Left lung (tissue), 10 donors: Measurements from ENCODE around the gene OR6K2. TPM values are rescaled to one million over a fixed set of nuclear protein-coding genes. Genes with fewer than 3 reads are reported as not detected.

Experiments
- ATAC-seq: fragments of 200-7000 bp; cut with Tn5 transposase; one replicate; pipeline ENCODE4 v1.9.1; 2020; ENCODE audit warnings: moderate library complexity
- DNase-seq, 4 donors: peaks; one replicate each; pipeline ENCODE4 v3.0.0-alpha.2; 2013 to 2020
- H3K27ac ChIP-seq, 2 donors: fragments of 200-600 bp; sonication (generic) in 1 of 2; one replicate each; pipeline versions ENCODE4 v1.5.0 to v1.8.0; 2020 to 2021
- H3K27me3 ChIP-seq, 2 donors: fragments of 200-600 bp; sonication (generic) in 1 of 2; one replicate each; pipeline versions ENCODE4 v1.5.0 to v1.8.0; 2020 to 2021
- H3K36me3 ChIP-seq, 2 donors: fragments of 200-600 bp; sonication (generic) in 1 of 2; one replicate each; pipeline versions ENCODE4 v1.5.0 to v1.8.0; 2020 to 2021
- H3K4me1 ChIP-seq, 2 donors: fragments of 200-600 bp; one replicate each; pipeline ENCODE4 v1.8.0; 2021
- H3K4me3 ChIP-seq, 2 donors: fragments of 200-600 bp; sonication (generic) in 1 of 2; one replicate each; pipeline versions ENCODE4 v1.5.0 to v1.8.0; 2020 to 2021; ENCODE audit warnings: mild to moderate bottlenecking in 1 of 2
- H3K9me3 ChIP-seq, 2 donors: fragments of 200-600 bp; sonication (generic) in 1 of 2; one replicate each; pipeline versions ENCODE4 v1.5.0 to v1.8.0; 2020 to 2021
- intact Hi-C, 2 donors: fragments of 100-400 bp; cut with DNase I; formaldehyde crosslinking; loops; one replicate each; pipeline versions ENCODE4 v1.11.2 to v1.14.2; 2022
- polyA plus RNA-seq, 6 donors: library from polyadenylated mRNA; unstranded; fragments of 120-200 nt; gene quantifications; one replicate each; pipeline ENCODE4 v1.2.1, GENCODE V29; 2013; ENCODE audit not compliant: insufficient read length in 6 of 6
- total RNA-seq, 2 donors: library from RNA; stranded (reverse); fragmentation: NEBNext Ultra II Directional; extraction: Animal tissue kit (Norgen Biotek cat#: 25700); gene quantifications; one replicate each; pipeline ENCODE4 v1.2.1, GENCODE V29; 2021
- TF ChIP-seq, protein P1 (sequence below), 2 donors: fragments of 200-600 bp; sonication (generic) in 1 of 2; IDR thresholded peaks; one replicate each; pipeline versions ENCODE4 v1.5.0 to v1.8.0; 2021; ENCODE audit warnings: antibody characterized with exemption in 2 of 2
- donor health status: DM: no; HTN: yes; CAD: no.
- donor health status: DM: no; HTN: no; CAD: no.

OR6K2 gene
- total and polyA plus RNA-seq, 8 donors = not detected

DNA sequence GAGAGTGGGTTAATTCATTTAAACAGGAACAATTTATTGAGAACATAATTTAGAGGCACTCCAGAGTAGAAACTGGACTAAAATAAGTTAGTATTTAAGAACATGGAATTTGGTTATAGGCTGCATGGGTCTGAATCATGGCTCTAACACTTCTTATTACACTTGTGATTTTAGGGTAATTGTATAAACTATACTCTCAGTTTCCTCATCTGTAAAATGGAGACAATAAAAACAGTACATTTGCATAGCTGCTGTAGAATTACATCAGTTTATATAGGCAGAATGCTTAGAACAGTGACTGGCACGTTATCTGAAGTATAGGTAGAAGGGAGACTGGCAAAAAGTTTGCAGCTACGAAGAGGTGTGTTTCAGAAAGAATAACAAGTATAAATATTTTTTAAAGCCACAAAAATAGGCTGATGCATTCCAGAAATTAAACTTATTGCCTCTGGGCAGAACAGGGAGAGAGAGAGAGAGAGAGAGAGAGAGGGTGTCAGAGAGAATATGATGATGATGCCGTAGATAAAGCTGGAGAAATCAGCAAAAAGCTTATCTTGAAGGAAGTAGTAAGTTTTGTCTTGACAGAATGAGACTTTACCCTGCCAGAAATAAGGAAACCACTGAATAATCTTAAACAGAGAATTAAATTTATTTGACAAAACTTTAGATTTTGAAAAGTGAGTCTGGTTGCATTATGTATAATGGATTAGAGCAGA lies 28.2 kb upstream of the OR6K2 start:
- Histone ChIP-seq H3K4me1 (no peaks in the 10 kb centered on the region), H3K36me3 (no peaks in the 10 kb centered on the region), H3K27ac (no peak overlapping the region), H3K27me3 (no peaks in the 10 kb centered on the region), H3K4me3 (no peak overlapping the region), H3K9me3 (no peaks in the 10 kb centered on the region)
- no peak for DNase-seq
- TF ChIP-seq, protein P1, sequence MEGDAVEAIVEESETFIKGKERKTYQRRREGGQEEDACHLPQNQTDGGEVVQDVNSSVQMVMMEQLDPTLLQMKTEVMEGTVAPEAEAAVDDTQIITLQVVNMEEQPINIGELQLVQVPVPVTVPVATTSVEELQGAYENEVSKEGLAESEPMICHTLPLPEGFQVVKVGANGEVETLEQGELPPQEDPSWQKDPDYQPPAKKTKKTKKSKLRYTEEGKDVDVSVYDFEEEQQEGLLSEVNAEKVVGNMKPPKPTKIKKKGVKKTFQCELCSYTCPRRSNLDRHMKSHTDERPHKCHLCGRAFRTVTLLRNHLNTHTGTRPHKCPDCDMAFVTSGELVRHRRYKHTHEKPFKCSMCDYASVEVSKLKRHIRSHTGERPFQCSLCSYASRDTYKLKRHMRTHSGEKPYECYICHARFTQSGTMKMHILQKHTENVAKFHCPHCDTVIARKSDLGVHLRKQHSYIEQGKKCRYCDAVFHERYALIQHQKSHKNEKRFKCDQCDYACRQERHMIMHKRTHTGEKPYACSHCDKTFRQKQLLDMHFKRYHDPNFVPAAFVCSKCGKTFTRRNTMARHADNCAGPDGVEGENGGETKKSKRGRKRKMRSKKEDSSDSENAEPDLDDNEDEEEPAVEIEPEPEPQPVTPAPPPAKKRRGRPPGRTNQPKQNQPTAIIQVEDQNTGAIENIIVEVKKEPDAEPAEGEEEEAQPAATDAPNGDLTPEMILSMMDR (IDR thresholded peaks at IDR 0.05) = no peak
- no peak for ATAC-seq
- intact Hi-C loops = no loop called here

DNA sequence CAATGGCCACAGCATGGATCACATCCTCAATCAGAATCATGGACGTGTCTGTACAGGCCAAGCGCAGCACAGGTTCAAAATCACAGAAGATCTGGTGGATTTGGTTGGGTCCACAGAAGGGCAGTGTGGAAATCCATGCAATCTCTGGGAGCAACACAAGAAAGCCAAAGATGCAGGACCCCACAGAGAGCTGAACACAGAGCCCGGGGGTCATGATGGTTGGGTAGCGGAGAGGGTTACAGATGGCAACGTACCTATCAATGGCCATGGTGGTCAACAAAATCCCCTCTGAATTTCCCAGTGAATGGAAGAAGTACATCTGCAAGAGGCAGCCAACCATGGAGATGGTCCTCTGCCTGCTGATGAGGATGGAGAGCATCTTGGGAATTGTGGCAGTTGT lies 24.0 kb upstream of the OR6K2 start:
- DNase-seq = no peak
- Histone ChIP-seq H3K27me3 (no peaks in the 10 kb centered on the region), H3K36me3 (no peaks in the 10 kb centered on the region), H3K4me1 (no peaks in the 10 kb centered on the region), H3K9me3 (no peaks in the 10 kb centered on the region), H3K4me3 (no peak overlapping the region), H3K27ac (no peak overlapping the region)
- TF ChIP-seq, protein P1 (IDR thresholded peaks at IDR 0.05) = no peak
- intact Hi-C loops = no loop called here
- no peak for ATAC-seq

DNA sequence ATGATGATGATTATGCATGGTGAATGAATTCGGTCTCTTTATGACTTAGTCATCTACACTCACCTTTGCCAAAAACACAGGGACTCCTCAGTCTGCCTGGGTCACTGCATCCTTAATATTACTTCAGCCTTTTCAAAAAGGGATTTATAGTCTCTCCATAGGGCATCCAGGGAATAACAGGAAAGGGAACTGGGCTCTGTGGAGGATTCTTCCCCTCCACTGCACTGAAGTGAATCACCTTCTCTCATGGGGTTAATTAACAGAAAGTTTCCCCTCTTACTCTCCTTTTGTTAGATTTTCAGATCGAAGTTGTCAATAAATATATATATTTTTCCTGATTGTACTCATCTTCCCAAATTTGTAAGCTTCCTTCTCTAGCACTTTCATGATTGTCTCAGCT lies 20.2 kb upstream of the OR6K2 start, which contains the start of gene OR6K3:
Gene OR6K3, minus strand, starts transcription at position 101 of the 400 bp plus-strand sequence. CDS start 2,605 bp downstream, outside the sequence.
- intact Hi-C loops = no loop called here
- DNase-seq (no peak), ATAC-seq (no peak)
- Histone ChIP-seq H3K36me3 (no peaks in the 10 kb centered on the region), H3K4me1 (no peaks in the 10 kb centered on the region), H3K27me3 (no peaks in the 10 kb centered on the region), H3K9me3 (no peaks in the 10 kb centered on the region), H3K27ac (no peak within 1 kb of the TSS), H3K4me3 (no peak within 1 kb of the TSS)
- TF ChIP-seq, protein P1 (IDR thresholded peaks at IDR 0.05) = no peak

DNA sequence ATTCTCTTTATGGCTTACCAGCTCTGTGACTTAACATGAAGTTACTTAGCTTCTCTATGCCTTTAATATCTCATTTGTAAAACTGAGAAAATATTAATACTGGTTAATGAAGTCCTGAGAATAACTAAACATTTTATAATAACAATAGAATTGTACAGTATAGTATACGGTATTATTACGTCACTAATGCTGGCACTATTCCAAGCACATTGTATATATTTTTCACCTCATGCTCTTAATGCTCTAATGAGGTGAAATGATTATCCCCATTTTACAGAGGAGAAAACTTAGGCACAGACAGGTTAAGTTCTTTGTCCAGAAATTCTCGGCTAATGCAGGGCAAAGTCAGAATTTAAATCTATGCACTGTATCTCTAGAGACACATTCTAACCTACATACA lies 19.2 kb upstream of the OR6K2 start:
- intact Hi-C loops = no loop called here
- TF ChIP-seq, protein P1 (IDR thresholded peaks at IDR 0.05) = no peak
- H3K4me1 ChIP-seq = no peaks in the 10 kb centered on the region
- no peaks in the 10 kb centered on the region for H3K36me3 ChIP-seq
- H3K27me3 ChIP-seq = no peaks in the 10 kb centered on the region
- ATAC-seq (no peak), DNase-seq (no peak)
- H3K4me3 ChIP-seq = no peak overlapping the region
- H3K9me3 ChIP-seq = no peaks in the 10 kb centered on the region
- no peak overlapping the region for H3K27ac ChIP-seq

GRCh38 chr1:158717344-158717743 lies 16.9 kb upstream of the OR6K2 start:
- ATAC-seq (no peak), DNase-seq (no peak)
- TF ChIP-seq, protein P1 (IDR thresholded peaks at IDR 0.05) = no peak
- no peak overlapping the region for H3K27ac ChIP-seq
- no peak overlapping the region for H3K4me3 ChIP-seq
- no peaks in the 10 kb centered on the region for H3K4me1 ChIP-seq
- H3K9me3 ChIP-seq = no peaks in the 10 kb centered on the region
- no peaks in the 10 kb centered on the region for H3K27me3 ChIP-seq
- intact Hi-C loops = no loop called here
- no peaks in the 10 kb centered on the region for H3K36me3 ChIP-seq
